ENCODE data around the gene CD109.

The CD109 gene

DNA sequence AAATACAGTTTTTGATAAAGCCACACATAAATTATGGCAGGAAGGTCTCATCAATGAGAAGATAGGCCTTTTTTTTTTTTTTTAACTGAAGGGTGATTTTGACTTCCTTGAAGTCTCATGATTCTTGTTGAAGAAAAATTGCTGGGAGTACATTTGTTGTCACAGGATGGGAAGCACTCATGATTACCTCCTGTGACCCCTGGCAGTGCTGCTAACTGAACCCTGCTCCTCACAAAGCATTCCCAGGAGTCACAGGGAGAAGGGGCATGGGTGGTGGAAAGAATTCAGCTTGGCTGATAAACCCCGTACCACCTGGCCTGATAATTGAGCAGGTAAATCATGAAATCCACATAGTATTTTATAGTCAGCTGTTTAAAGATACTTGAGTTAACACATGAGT is 86.9 kb downstream of the CD109 start:
- in situ Hi-C loops (cut with MboI; ENCODE audit: low pct_unique_long_range_greater_than_20kb, low sequenced_read_pairs, unreplicated experiment), result no loop called here
- TF ChIP-seq, protein P1, sequence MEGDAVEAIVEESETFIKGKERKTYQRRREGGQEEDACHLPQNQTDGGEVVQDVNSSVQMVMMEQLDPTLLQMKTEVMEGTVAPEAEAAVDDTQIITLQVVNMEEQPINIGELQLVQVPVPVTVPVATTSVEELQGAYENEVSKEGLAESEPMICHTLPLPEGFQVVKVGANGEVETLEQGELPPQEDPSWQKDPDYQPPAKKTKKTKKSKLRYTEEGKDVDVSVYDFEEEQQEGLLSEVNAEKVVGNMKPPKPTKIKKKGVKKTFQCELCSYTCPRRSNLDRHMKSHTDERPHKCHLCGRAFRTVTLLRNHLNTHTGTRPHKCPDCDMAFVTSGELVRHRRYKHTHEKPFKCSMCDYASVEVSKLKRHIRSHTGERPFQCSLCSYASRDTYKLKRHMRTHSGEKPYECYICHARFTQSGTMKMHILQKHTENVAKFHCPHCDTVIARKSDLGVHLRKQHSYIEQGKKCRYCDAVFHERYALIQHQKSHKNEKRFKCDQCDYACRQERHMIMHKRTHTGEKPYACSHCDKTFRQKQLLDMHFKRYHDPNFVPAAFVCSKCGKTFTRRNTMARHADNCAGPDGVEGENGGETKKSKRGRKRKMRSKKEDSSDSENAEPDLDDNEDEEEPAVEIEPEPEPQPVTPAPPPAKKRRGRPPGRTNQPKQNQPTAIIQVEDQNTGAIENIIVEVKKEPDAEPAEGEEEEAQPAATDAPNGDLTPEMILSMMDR (IDR thresholded peaks at IDR 0.05; ENCODE audit: extremely low read depth, insufficient read depth, missing control alignments), result no peak
- DNase-seq (ENCODE audit: low spot score), result no peak

DNA sequence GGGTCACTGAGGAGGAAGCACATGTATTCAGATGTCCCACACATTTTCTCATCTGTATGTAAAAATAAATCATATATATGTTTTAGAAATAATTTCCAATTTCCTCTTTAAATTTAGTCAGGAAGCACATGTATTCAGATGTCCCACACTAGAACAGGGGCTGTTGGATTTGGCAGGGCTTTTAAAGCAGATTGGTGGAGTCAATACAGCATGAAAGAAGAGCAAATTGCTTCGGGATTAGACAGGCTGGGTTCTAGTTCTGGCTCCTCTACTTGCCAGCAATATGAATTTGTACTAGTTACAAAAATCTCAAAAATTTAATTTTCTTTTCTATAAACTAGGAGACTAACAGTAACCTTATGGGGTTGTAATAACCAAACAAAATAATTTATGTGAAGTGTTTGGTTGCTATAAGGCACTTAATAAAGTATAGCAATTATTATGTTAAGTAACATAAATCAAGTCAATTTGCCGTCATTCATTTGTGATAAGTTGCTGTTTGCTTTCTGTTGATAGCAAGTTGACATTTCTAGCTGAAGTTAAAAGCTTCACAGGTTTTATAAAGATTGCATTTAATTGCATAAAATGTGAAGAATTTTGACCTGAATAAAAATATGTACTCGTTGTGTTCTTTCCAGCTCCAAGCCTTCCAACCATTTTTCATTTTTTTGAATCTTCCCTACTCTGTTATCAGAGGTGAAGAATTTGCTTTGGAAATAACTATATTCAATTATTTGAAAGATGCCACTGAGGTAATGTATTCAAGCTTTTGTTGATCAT is 88.9 kb downstream of the CD109 start:
- TF ChIP-seq, protein P1 (IDR thresholded peaks at IDR 0.05; ENCODE audit: extremely low read depth, insufficient read depth, missing control alignments), result no peak
- in situ Hi-C loops (cut with MboI; ENCODE audit: low pct_unique_long_range_greater_than_20kb, low sequenced_read_pairs, unreplicated experiment), result no loop called here
- DNase-seq (ENCODE audit: low spot score), result no peak

- in situ Hi-C loops (cut with MboI; ENCODE audit: low pct_unique_long_range_greater_than_20kb, low sequenced_read_pairs, unreplicated experiment), result no loop called here
- no peak for DNase-seq (ENCODE audit: low spot score)
- TF ChIP-seq, protein P1 (IDR thresholded peaks at IDR 0.05; ENCODE audit: extremely low read depth, insufficient read depth, missing control alignments), result no peak
Measured at GRCh38 chr6:73790574-73790973, 94.6 kb downstream of the CD109 start.

DNA sequence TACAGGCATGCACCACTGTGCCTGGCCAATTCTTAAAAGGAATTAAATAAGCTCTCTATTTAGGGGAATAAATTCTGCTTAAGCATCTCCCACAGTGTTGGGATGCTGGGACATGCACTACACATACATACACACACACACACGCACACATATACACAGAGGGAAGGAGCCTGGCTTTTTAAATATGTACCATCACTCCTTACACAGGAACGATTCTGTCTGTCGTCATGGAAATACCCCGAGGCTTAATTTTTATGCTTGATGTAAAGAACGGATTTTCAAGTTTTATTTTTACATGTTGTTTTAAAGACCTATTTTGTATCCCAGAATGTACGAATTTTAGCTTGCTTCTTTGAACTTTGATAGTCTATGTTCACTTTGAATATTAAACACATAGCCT is 95.3 kb downstream of the CD109 start:
- TF ChIP-seq, protein P1 (IDR thresholded peaks at IDR 0.05; ENCODE audit: extremely low read depth, insufficient read depth, missing control alignments), result no peak
- in situ Hi-C loops (cut with MboI; ENCODE audit: low pct_unique_long_range_greater_than_20kb, low sequenced_read_pairs, unreplicated experiment), result no loop called here
- no peak for DNase-seq (ENCODE audit: low spot score)

DNA sequence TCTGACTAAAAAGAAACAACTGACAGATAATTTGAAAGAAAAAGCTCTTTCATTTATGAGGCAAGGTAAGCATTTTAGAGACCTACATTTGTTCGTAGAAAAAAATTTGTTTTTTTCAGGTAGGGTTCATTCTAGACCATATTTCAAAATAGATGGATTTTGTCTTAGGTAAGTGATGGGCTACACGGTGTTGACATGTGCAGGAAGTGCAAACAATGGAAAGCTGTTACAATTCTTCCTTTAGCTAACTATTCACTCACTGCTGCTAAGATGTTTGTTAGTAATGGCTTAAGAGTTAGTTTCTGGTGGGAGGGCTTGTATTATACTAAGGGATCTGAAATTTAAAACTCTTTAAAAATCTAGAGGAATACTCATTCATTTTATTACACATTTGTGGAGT is 96.7 kb downstream of the CD109 start:
- no peak for DNase-seq (ENCODE audit: low spot score)
- in situ Hi-C loops (cut with MboI; ENCODE audit: low pct_unique_long_range_greater_than_20kb, low sequenced_read_pairs, unreplicated experiment), result no loop called here
- TF ChIP-seq, protein P1 (IDR thresholded peaks at IDR 0.05; ENCODE audit: extremely low read depth, insufficient read depth, missing control alignments), result no peak

DNA sequence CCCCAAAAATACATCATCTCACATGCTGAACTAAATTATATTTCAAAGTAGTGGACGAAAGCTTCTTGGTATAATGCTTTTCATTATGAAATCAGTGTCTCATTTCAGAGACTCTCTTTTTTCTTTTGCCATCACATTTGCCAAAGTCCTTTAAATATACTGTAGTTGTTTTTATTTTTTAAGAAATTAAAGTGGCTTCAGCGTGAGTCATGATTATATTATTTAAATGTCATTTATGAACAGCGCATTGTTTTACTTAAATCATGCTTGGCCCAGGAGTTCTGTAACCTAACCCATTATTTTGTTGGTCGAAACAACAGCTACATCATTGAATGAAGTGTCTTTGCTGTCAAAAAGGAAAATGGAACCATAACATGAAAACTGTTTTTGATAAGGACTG is 100.9 kb downstream of the CD109 start:
- TF ChIP-seq, protein P1 (IDR thresholded peaks at IDR 0.05; ENCODE audit: extremely low read depth, insufficient read depth, missing control alignments), result no peak
- in situ Hi-C loops (cut with MboI; ENCODE audit: low pct_unique_long_range_greater_than_20kb, low sequenced_read_pairs, unreplicated experiment), result no loop called here
- no peak for DNase-seq (ENCODE audit: low spot score)
